ENCODE measurements around the gene ATP8B1. TPM values are rescaled to one million over a fixed set of nuclear protein-coding genes. Genes with fewer than 3 reads are reported as not detected.
A peak's percentile ranks its signal among the peaks of the same experiment; 100 is the strongest.

The ATP8B1 gene
- polyA plus RNA-seq, 3 donors = 0.02 to 0.11 (median 0.03) TPM

- Histone ChIP-seq H2AFZ (ENCODE audit: insufficient read depth, low read depth, low read length, poor library complexity, severe bottlenecking) (no peak overlapping the region), H3K4me1 (ENCODE audit: control insufficient read depth in 1 of 2, insufficient read depth in 2 of 2, low read length in 2 of 2) (peaks cover 15 to 25% of the 10 kb centered on the region in 2 donors), H3K9ac (ENCODE audit: insufficient read depth, low read length, poor library complexity, severe bottlenecking) (no peak overlapping the region), H3K79me2 (ENCODE audit: insufficient read depth, low read length) (no peaks in the 10 kb centered on the region), H3K36me3 (replicated peaks in 1 of 2; ENCODE audit: control insufficient read depth in 1 of 2, insufficient read depth in 2 of 2, low read length in 2 of 2) (no peaks in the 10 kb centered on the region), H3K27ac (ENCODE audit: low read depth in 1 of 2, low read length in 2 of 2) (no peak overlapping the region), H4K20me1 (ENCODE audit: insufficient read depth, low read length) (no peaks in the 10 kb centered on the region), H3K9me3 (replicated peaks in 1 of 2; ENCODE audit: control insufficient read depth in 1 of 2, insufficient read depth in 1 of 2, low read length in 2 of 2) (no peaks in the 10 kb centered on the region), H3K27me3 (ENCODE audit: control insufficient read depth in 2 of 2, insufficient read depth in 2 of 2, low read length in 2 of 2) (no peaks in the 10 kb centered on the region), H3K4me2 (replicated peaks; ENCODE audit: extremely low read depth, low read length, poor library complexity, severe bottlenecking) (no peak overlapping the region), H3K4me3 (replicated peaks in 1 of 3; ENCODE audit: low read depth in 2 of 3, low read length in 3 of 3) (no peak overlapping the region)
- Mint-ChIP-seq H3K27me3 (ENCODE audit: low read depth in 3 of 3) (peaks cover 0 to under 1% (median 0%) of the 10 kb centered on the region in 3 donors), H3K4me1 (peaks cover 26% of the 10 kb centered on the region), H3K27ac (no peak overlapping the region), H3K36me3 (peaks cover 0 to 2% of the 10 kb centered on the region in 2 donors), H3K4me3 (no peak overlapping the region), H3K9me3 (peaks cover 0 to 2% (median 0%) of the 10 kb centered on the region in 7 donors)
- no peak for DNase-seq
- TF ChIP-seq CTCF (IDR thresholded peaks at IDR 0.05) = no peak
- 100% methylated on average over 1 of the region's 4 CpGs for WGBS (ENCODE audit: insufficient coverage)
- intact Hi-C loops (cut with micrococcal nuclease) = no loop called here
Observed at GRCh38 chr18:57784801-57785114, 18.4 kb downstream of the ATP8B1 start.

- H3K27ac ChIP-seq (ENCODE audit: low read depth in 1 of 2, low read length in 2 of 2) = no peak overlapping the region
- H3K27me3 Mint-ChIP-seq (ENCODE audit: low read depth in 3 of 3) = peaks cover 0 to 3% (median 0%) of the 10 kb centered on the region in 3 donors
- H3K79me2 ChIP-seq (ENCODE audit: insufficient read depth, low read length) = no peaks in the 10 kb centered on the region
- H3K9me3 Mint-ChIP-seq = peaks cover 0 to 2% (median 0%) of the 10 kb centered on the region in 7 donors
- H3K4me2 ChIP-seq (replicated peaks; ENCODE audit: extremely low read depth, low read length, poor library complexity, severe bottlenecking) = no peak overlapping the region
- H3K9me3 ChIP-seq (replicated peaks in 1 of 2; ENCODE audit: control insufficient read depth in 1 of 2, insufficient read depth in 1 of 2, low read length in 2 of 2) = no peaks in the 10 kb centered on the region
- peaks cover 0 to 2% of the 10 kb centered on the region in 2 donors for H3K36me3 Mint-ChIP-seq
- DNase-seq = peak in 2 of 3 donors; percentile 36 to 57
- no peak overlapping the region for H3K9ac ChIP-seq (ENCODE audit: insufficient read depth, low read length, poor library complexity, severe bottlenecking)
- H3K4me1 Mint-ChIP-seq = peaks cover 26% of the 10 kb centered on the region
- no peaks in the 10 kb centered on the region for H3K36me3 ChIP-seq (replicated peaks in 1 of 2; ENCODE audit: control insufficient read depth in 1 of 2, insufficient read depth in 2 of 2, low read length in 2 of 2)
- H2AFZ ChIP-seq (ENCODE audit: insufficient read depth, low read depth, low read length, poor library complexity, severe bottlenecking) = no peak overlapping the region
- H3K27ac Mint-ChIP-seq = no peak overlapping the region
- WGBS (ENCODE audit: insufficient coverage) = 97% methylated on average over 9 of the region's 16 CpGs
- no peaks in the 10 kb centered on the region for H4K20me1 ChIP-seq (ENCODE audit: insufficient read depth, low read length)
- intact Hi-C loops (cut with micrococcal nuclease) = no loop called here
- no peaks in the 10 kb centered on the region for H3K27me3 ChIP-seq (ENCODE audit: control insufficient read depth in 2 of 2, insufficient read depth in 2 of 2, low read length in 2 of 2)
- no peak overlapping the region for H3K4me3 ChIP-seq (replicated peaks in 1 of 3; ENCODE audit: low read depth in 2 of 3, low read length in 3 of 3)
- H3K4me3 Mint-ChIP-seq = no peak overlapping the region
- TF ChIP-seq CTCF (IDR thresholded peaks at IDR 0.05) = no peak
- H3K4me1 ChIP-seq (ENCODE audit: control insufficient read depth in 1 of 2, insufficient read depth in 2 of 2, low read length in 2 of 2) = peaks cover 15 to 25% of the 10 kb centered on the region in 2 donors
Observed at GRCh38 chr18:57784034-57784800, 18.9 kb downstream of the ATP8B1 start.

Measured in CD14-positive monocyte (primary cell).